ENCODE data around the gene PPT1.
"Not testable (repeated sequence)": the region's sequence is repeated elsewhere in the genome, so short reads cannot be mapped to it uniquely, and the experiment has no call there.

DNA sequence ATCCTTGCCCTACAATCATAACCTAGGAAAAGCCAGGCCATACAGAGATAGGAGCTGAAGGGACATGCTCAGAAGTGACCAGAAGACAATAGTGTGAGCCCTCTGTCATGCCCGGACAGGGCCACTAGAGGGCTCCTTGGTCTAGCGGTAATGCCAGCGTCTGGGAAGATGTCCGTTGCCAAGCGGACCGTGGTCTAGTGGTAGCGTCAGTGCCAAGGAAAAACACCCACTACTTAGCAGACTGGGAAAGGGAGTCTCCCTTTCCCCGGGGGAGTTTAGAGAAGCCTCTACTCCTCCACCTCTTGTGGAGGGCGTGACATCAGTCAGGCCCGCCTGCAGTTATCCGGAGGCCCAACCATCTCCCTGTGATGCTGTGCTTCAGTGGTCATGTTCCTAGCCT, 12.3 kb downstream of the PPT1 start:
- TF ChIP-seq POLR2A, EP300 (IDR thresholded peaks at IDR 0.05): not testable (repeated sequence)
- TF ChIP-seq, protein P1, sequence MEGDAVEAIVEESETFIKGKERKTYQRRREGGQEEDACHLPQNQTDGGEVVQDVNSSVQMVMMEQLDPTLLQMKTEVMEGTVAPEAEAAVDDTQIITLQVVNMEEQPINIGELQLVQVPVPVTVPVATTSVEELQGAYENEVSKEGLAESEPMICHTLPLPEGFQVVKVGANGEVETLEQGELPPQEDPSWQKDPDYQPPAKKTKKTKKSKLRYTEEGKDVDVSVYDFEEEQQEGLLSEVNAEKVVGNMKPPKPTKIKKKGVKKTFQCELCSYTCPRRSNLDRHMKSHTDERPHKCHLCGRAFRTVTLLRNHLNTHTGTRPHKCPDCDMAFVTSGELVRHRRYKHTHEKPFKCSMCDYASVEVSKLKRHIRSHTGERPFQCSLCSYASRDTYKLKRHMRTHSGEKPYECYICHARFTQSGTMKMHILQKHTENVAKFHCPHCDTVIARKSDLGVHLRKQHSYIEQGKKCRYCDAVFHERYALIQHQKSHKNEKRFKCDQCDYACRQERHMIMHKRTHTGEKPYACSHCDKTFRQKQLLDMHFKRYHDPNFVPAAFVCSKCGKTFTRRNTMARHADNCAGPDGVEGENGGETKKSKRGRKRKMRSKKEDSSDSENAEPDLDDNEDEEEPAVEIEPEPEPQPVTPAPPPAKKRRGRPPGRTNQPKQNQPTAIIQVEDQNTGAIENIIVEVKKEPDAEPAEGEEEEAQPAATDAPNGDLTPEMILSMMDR (IDR thresholded peaks at IDR 0.05), result peak; percentile 14 to 80 (median 54)
